Cardiac muscle cell (in vitro differentiated cells and primary cell): ENCODE measurements around the gene HBE1. TPM values are rescaled to one million over a fixed set of nuclear protein-coding genes. Genes with fewer than 3 reads are reported as not detected.

Source experiments
- DNase-seq, 2 donors: peaks; one replicate each; pipeline versions ENCODE4 v3.0.0 to v3.0.0-alpha.2; 2010 to 2017; ENCODE audit warnings: low read depth in 1 of 2, low spot score in 1 of 2
- H3K27ac ChIP-seq: fragments of 200-600 bp; sonication (generic); 2 replicates; pipeline ENCODE4 v1.5.1; 2016
- H3K27me3 ChIP-seq: fragments of 200-600 bp; sonication (generic); 2 replicates; pipeline ENCODE4 v1.6.0; 2016; ENCODE audit warnings: control low read depth
- H3K36me3 ChIP-seq: fragments of 200-600 bp; sonication (generic); 2 replicates; pipeline ENCODE4 v1.5.1; 2016; ENCODE audit warnings: control low read depth
- H3K4me1 ChIP-seq: fragments of 200-600 bp; sonication (generic); 2 replicates; pipeline ENCODE4 v1.8.1; 2017; ENCODE audit warnings: low read depth, mild to moderate bottlenecking, mixed run types
- H3K4me3 ChIP-seq: fragments of 200-600 bp; sonication (generic); 2 replicates; pipeline ENCODE4 v1.5.1; 2016; ENCODE audit warnings: mild to moderate bottlenecking
- H3K9me3 ChIP-seq: fragments of 200-600 bp; sonication (generic); 2 replicates; pipeline ENCODE4 v1.5.1; 2017; ENCODE audit warnings: low read depth, mild to moderate bottlenecking, control low read depth
- polyA plus RNA-seq: library from polyadenylated mRNA; unstranded; fragments of >200 nt; fragmentation: Nextera tagmentation; extraction: Ambion mirVana; gene quantifications from 2 replicates; pipeline ENCODE4 v1.2.1, GENCODE V29; 2016
- total RNA-seq: library from RNA; depleted of rRNA; stranded (reverse); fragments of >200 nt; gene quantifications from 2 replicates; pipeline ENCODE4 v1.2.3, GENCODE V29; 2016
- TF ChIP-seq, protein P1 (sequence below): IDR thresholded peaks from 2 replicates; pipeline ENCODE4 v1.5.1; 2012; ENCODE audit warnings: low read depth, mild to moderate bottlenecking, low read length

HBE1 gene
- total and polyA plus RNA-seq, 2 experiments from 2014 or later: 0.23 to 0.51 TPM

DNA sequence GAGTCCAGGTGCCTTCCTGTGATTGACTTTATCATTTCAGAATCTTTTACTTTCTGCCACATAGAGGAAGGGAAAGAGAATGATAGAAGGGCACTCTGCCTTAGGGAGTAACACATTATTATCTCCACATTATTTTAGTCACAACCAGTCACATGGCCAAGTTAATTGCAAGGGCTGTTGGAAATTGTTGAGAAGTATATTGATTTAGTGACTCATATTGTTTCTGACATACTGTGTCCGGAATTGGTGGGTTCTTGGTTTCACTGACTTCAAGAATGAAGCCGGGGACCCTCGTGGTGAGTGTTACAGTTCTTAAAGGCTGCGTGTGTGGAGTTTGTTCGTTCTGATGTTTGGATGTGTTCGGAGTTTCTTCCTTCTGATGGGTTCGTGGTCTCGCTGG lies 23.3 kb upstream of the HBE1 start:
- Histone ChIP-seq H3K27me3 (no peaks in the 10 kb centered on the region), H3K4me3 (no peak overlapping the region), H3K4me1 (no peaks in the 10 kb centered on the region), H3K27ac (no peak overlapping the region), H3K36me3 (no peaks in the 10 kb centered on the region), H3K9me3 (no peaks in the 10 kb centered on the region)
- TF ChIP-seq, protein P1, sequence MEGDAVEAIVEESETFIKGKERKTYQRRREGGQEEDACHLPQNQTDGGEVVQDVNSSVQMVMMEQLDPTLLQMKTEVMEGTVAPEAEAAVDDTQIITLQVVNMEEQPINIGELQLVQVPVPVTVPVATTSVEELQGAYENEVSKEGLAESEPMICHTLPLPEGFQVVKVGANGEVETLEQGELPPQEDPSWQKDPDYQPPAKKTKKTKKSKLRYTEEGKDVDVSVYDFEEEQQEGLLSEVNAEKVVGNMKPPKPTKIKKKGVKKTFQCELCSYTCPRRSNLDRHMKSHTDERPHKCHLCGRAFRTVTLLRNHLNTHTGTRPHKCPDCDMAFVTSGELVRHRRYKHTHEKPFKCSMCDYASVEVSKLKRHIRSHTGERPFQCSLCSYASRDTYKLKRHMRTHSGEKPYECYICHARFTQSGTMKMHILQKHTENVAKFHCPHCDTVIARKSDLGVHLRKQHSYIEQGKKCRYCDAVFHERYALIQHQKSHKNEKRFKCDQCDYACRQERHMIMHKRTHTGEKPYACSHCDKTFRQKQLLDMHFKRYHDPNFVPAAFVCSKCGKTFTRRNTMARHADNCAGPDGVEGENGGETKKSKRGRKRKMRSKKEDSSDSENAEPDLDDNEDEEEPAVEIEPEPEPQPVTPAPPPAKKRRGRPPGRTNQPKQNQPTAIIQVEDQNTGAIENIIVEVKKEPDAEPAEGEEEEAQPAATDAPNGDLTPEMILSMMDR: no peak
- DNase-seq: no peak

DNA sequence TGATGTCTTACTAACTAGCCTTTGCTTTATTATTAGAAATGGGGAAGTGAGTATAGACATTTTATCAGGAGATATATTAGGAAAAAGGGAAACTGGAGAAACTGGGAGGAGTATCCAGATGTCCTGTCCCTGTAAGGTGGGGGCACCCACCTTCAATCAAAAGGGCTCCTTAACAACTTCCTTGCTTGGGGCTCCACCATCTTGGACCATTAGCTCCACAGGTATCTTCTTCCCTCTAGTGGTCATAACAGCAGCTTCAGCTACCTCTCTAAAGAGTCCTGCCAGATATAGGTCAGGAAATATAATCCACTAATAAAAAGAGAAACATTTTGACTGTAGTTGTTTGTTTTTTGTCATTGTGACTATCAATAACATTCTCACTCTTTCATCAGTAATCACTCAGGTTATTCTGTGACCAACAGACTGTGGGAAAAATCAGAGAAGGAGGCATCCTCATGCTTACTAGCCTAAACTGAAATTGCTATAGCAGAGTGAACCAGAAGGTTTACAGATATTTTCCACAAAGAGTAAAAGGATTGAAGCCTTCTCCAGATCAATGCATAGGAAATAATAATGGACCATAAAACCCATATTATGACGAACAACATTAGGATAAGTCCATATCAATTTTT lies 21.6 kb upstream of the HBE1 start:
- no peaks in the 10 kb centered on the region for H3K36me3 ChIP-seq
- TF ChIP-seq, protein P1: peak; percentile 75
- H3K27me3 ChIP-seq: no peaks in the 10 kb centered on the region
- no peak overlapping the region for H3K4me3 ChIP-seq
- no peaks in the 10 kb centered on the region for H3K9me3 ChIP-seq
- no peak overlapping the region for H3K27ac ChIP-seq
- no peaks in the 10 kb centered on the region for H3K4me1 ChIP-seq
- peak; percentile 23 to 55 for DNase-seq

DNA sequence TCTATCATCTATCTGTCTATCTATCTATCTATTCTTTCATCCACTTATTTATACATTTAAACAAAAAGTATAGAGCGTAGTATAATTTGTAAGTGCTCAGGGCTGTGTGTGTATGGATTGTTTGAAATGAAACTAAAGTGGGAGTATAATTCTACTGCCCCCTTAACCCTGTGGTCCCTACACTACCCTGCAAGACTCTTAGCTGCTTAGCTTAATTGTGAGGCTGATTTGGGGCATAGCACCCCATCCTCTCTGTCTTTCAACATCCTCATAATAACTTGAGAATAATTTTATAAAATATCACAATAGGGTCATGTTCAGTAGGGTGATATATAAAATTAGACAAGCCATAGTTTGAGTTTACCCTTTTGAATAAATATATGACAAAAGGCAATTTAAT lies 20.4 kb upstream of the HBE1 start:
- H3K36me3 ChIP-seq: no peaks in the 10 kb centered on the region
- TF ChIP-seq, protein P1: no peak
- no peak for DNase-seq
- no peak overlapping the region for H3K27ac ChIP-seq
- no peaks in the 10 kb centered on the region for H3K9me3 ChIP-seq
- no peaks in the 10 kb centered on the region for H3K4me1 ChIP-seq
- H3K4me3 ChIP-seq: no peak overlapping the region
- H3K27me3 ChIP-seq: no peaks in the 10 kb centered on the region

DNA sequence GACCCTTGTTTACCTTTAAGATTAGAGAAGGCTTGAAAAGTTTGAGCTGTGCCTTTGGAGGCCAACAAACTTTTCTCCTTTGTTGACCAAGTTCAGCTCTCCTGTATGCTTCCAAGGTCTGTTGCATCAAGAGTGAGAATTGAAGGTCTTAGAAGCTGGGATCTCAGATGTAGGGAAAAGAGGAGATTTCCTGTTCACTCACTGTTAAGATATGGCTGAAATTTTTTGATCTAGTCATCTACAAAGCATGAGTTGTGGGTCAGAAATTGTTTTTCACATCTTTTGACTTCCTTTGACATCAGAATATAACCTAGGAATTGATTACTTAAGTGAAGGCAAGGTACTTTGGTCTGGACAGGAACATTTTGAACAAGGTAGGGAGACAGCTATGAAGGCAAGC lies 20.0 kb upstream of the HBE1 start:
- no peak overlapping the region for H3K4me3 ChIP-seq
- H3K27me3 ChIP-seq: no peaks in the 10 kb centered on the region
- H3K9me3 ChIP-seq: no peaks in the 10 kb centered on the region
- TF ChIP-seq, protein P1: no peak
- H3K4me1 ChIP-seq: no peaks in the 10 kb centered on the region
- no peak for DNase-seq
- no peaks in the 10 kb centered on the region for H3K36me3 ChIP-seq
- no peak overlapping the region for H3K27ac ChIP-seq

DNA sequence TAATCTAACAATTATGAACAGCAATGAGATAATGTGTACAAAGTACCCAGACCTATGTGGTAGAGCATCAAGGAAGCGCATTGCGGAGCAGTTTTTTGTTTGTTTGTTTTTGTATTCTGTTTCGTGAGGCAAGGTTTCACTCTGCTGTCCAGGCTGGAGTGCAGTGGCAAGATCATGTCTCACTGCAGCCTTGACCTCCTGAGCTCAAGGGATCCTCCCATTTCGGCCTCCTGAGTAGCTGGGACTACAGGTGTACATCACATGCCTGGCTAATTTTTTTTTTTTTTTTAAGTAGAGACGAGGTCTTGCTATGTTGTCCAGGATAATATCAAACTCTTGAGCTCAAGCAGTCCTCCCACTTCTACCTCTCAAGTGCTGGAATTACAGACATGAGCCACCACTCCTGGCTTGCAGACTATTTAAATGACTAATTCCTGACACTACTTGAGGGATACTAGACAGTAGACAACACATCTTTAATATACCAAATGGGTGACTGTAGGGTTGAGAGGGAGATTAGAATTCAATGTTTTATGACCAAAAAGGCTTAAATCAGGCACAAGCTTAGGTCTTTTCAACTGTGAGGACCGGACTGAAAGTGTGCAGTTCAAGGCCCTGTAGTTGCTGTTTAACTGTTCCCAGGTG lies 19.3 kb upstream of the HBE1 start:
- Histone ChIP-seq H3K36me3 (no peaks in the 10 kb centered on the region), H3K4me1 (no peaks in the 10 kb centered on the region), H3K9me3 (no peaks in the 10 kb centered on the region), H3K4me3 (no peak overlapping the region), H3K27ac (no peak overlapping the region), H3K27me3 (no peaks in the 10 kb centered on the region)
- TF ChIP-seq, protein P1: no peak
- DNase-seq: no peak
